HEK293 (cell line): ENCODE results near the gene PDHB.

Experiments
- CTCF ChIA-PET: fragments of 350-600 bp; formaldehyde crosslinking; extraction: SDS; loops from one replicate; lab custom pipeline; 2021; ENCODE audit warnings: antibody characterized with exemption; lab: Yijun Ruan, JAX
- POLR2A ChIA-PET: fragments of 300-600 bp; formaldehyde crosslinking; extraction: SDS; loops from one replicate; lab custom pipeline; 2020; ENCODE audit warnings: antibody characterized with exemption, inconsistent platforms; lab: Yijun Ruan, JAX
- H3K27ac ChIP-seq: fragments of 200-500 bp; sonication (Bioruptor generic); 2 replicates; pipeline ENCODE4 v1.5.1; 2014; ENCODE audit warnings: low read depth, low read length, control low read depth, inconsistent platforms; ENCODE audit errors: extremely low read depth
- H3K36me3 ChIP-seq, 2 experiments: fragments of 200-500 bp in 1 of 2; sonication (Bioruptor generic) in 1 of 2; 1 replicate in 1 of 2; 2 replicates in 1 of 2; pipeline ENCODE4 v1.5.1; 2014 to 2017; ENCODE audit warnings: inconsistent platforms in 2 of 2, low read length in 2 of 2; ENCODE audit not compliant: control insufficient read depth in 2 of 2, insufficient read depth in 1 of 2
- H3K4me1 ChIP-seq: fragments of 200-500 bp; sonication (Bioruptor generic); 2 replicates; pipeline ENCODE4 v1.5.1; 2014; ENCODE audit warnings: mild to moderate bottlenecking, low read length, inconsistent platforms; ENCODE audit not compliant: control insufficient read depth, insufficient read depth
- H3K4me3 ChIP-seq: 2 replicates; pipeline ENCODE4 v1.5.1; 2011; ENCODE audit warnings: low read depth, mild to moderate bottlenecking, control low read depth, low read length, moderate library complexity
- H3K9me3 ChIP-seq: fragments of 200-500 bp; sonication (Bioruptor generic); 2 replicates; pipeline ENCODE4 v1.5.1; 2014; ENCODE audit warnings: low read depth, low read length, inconsistent platforms; ENCODE audit not compliant: control insufficient read depth, insufficient read depth
- IKZF3 ChIP-seq: fragments of 450-650 bp; IDR thresholded peaks from 2 replicates; pipeline ENCODE4 v1.5.0; 2018; ENCODE audit warnings: missing biosample characterization, mild to moderate bottlenecking, missing genetic modification characterization, moderate library complexity
- INSM2 ChIP-seq: fragments of 450-650 bp; formaldehyde crosslinking; IDR thresholded peaks from 2 replicates; pipeline ENCODE4 v1.5.1; 2016; ENCODE audit warnings: missing biosample characterization, missing genetic modification characterization
- KLF1 ChIP-seq: fragments of 450-650 bp; formaldehyde crosslinking; IDR thresholded peaks from 2 replicates; pipeline ENCODE4 v1.5.1; 2016; ENCODE audit warnings: missing biosample characterization, missing genetic modification characterization
- KLF17 ChIP-seq: fragments of 450-650 bp; formaldehyde crosslinking; IDR thresholded peaks from 2 replicates; pipeline ENCODE4 v1.5.1; 2016; ENCODE audit warnings: missing biosample characterization, missing genetic modification characterization
- SCRT2 ChIP-seq: fragments of 450-650 bp; formaldehyde crosslinking; IDR thresholded peaks from 2 replicates; pipeline ENCODE4 v1.5.1; 2016; ENCODE audit warnings: missing biosample characterization, missing genetic modification characterization
- ZBTB44 ChIP-seq: fragments of 450-650 bp; IDR thresholded peaks from 2 replicates; pipeline ENCODE4 v1.5.1; 2018; ENCODE audit warnings: missing biosample characterization, mild to moderate bottlenecking, missing genetic modification characterization
- ZNF223 ChIP-seq: fragments of 450-650 bp; formaldehyde crosslinking; IDR thresholded peaks from 2 replicates; pipeline ENCODE4 v1.5.1; 2016; ENCODE audit warnings: missing biosample characterization, missing genetic modification characterization
- ZNF23 ChIP-seq: fragments of 450-650 bp; formaldehyde crosslinking; IDR thresholded peaks from 2 replicates; pipeline ENCODE4 v1.5.1; 2016; ENCODE audit warnings: missing biosample characterization, missing genetic modification characterization, borderline replicate concordance
- ZNF335 ChIP-seq: fragments of 450-650 bp; formaldehyde crosslinking; conservative IDR thresholded peaks from 2 replicates; pipeline ENCODE4 v1.5.1; 2016; ENCODE audit warnings: missing biosample characterization, missing genetic modification characterization
- ZNF514 ChIP-seq: fragments of 450-650 bp; formaldehyde crosslinking; IDR thresholded peaks from 2 replicates; pipeline ENCODE4 v1.5.1; 2016; ENCODE audit warnings: missing biosample characterization, missing genetic modification characterization
- ZNF558 ChIP-seq: fragments of 450-650 bp; formaldehyde crosslinking; IDR thresholded peaks from 2 replicates; pipeline ENCODE4 v1.5.1; 2016; ENCODE audit warnings: missing biosample characterization, missing genetic modification characterization
- ZNF600 ChIP-seq: fragments of 450-650 bp; formaldehyde crosslinking; IDR thresholded peaks from 2 replicates; pipeline ENCODE4 v1.5.1; 2016; ENCODE audit warnings: missing biosample characterization, missing genetic modification characterization
- ZNF664 ChIP-seq: fragments of 450-650 bp; formaldehyde crosslinking; IDR thresholded peaks from 2 replicates; pipeline ENCODE4 v1.5.1; 2016; ENCODE audit warnings: missing biosample characterization, missing genetic modification characterization
- ZNF768 ChIP-seq: fragments of 450-650 bp; formaldehyde crosslinking; IDR thresholded peaks from 2 replicates; pipeline ENCODE4 v1.5.1; 2018; ENCODE audit warnings: missing biosample characterization, mild to moderate bottlenecking, missing genetic modification characterization
- ZSCAN18 ChIP-seq: fragments of 450-650 bp; formaldehyde crosslinking; IDR thresholded peaks from 2 replicates; pipeline ENCODE4 v1.5.1; 2016; ENCODE audit warnings: missing biosample characterization, missing genetic modification characterization

Gene PDHB

GRCh38 chr3:58434990-58435389 is 1.4 kb upstream of the PDHB start:
- POLR2A ChIA-PET: no interaction called here
- CTCF ChIA-PET: interaction anchor here (1.7 kb wide), 1 partner anchor 195 kb away, joined by 6 read pairs; no protein-coding TSS in a partner anchor
- H3K4me3 ChIP-seq: no peak overlapping the region
- no peaks in the 10 kb centered on the region for H3K4me1 ChIP-seq
- H3K36me3 ChIP-seq: peaks cover 13 to 23% of the 10 kb centered on the region in 2 experiments
- no peak overlapping the region for H3K27ac ChIP-seq
- no peaks in the 10 kb centered on the region for H3K9me3 ChIP-seq
- TF ChIP-seq ZNF600: peak; percentile 27; the same call in 1 of the 2 replicates
- no peak for TF ChIP-seq IKZF3

GRCh38 chr3:58434511-58434910 is 879 bp upstream of the PDHB start:
- CTCF ChIA-PET: interaction anchor here (0.6 to 1.7 kb wide), 2 partner anchors 24 to 196 kb away, joined by 5 to 6 read pairs; no protein-coding TSS in a partner anchor
- TF ChIP-seq ZNF23 (tag by site-specific recombination) (no peak), ZNF514 (tag by site-specific recombination) (no peak), ZNF223 (no peak), KLF1 (tag by site-specific recombination) (no peak), ZNF664 (tag by site-specific recombination) (no peak)
- no peak overlapping the region for H3K27ac ChIP-seq
- no peaks in the 10 kb centered on the region for H3K4me1 ChIP-seq
- POLR2A ChIA-PET: no interaction called here
- H3K36me3 ChIP-seq: peaks cover 13 to 27% of the 10 kb centered on the region in 2 experiments
- no peak overlapping the region for H3K4me3 ChIP-seq
- H3K9me3 ChIP-seq: no peaks in the 10 kb centered on the region

GRCh38 chr3:58434168-58434504 is 504 bp upstream of the PDHB start:
- H3K27ac ChIP-seq: no peak overlapping the region
- CTCF ChIA-PET: interaction anchor here (0.6 to 1.7 kb wide), 2 partner anchors 24 to 196 kb away, joined by 5 to 6 read pairs; no protein-coding TSS in a partner anchor
- POLR2A ChIA-PET: no interaction called here

GRCh38 chr3:58432905-58433304 is 727 bp downstream of the PDHB start:
- H3K27ac ChIP-seq: peak overlapping the region; percentile 74; the same call in 1 of the 2 replicates
- CTCF ChIA-PET: interaction anchor here (0.7 kb wide), 1 partner anchor 18 kb away, joined by 3 read pairs; no protein-coding TSS in a partner anchor
- TF ChIP-seq KLF17 (tag by site-specific recombination) (no peak), ZNF335 (tag by site-specific recombination) (no peak), ZNF558 (no peak), ZBTB44 (tag by site-specific recombination) (no peak), SCRT2 (no peak), INSM2 (tag by site-specific recombination) (no peak), ZNF664 (tag by site-specific recombination) (no peak), ZNF768 (tag by site-specific recombination) (no peak)

More at GRCh38 chr3:58434168-58434504, 504 bp upstream of the PDHB start:
- Histone ChIP-seq H3K4me3 (no peak overlapping the region; the same call in 1 of the 2 replicates), H3K9me3 (no peaks in the 10 kb centered on the region), H3K36me3 (peaks cover 17 to 31% of the 10 kb centered on the region in 2 experiments), H3K4me1 (no peaks in the 10 kb centered on the region)
- peak; percentile 85 for TF ChIP-seq ZNF664 (tag by site-specific recombination)
- TF ChIP-seq ZSCAN18 (tag by site-specific recombination): no peak

More at GRCh38 chr3:58432905-58433304, 727 bp downstream of the PDHB start:
- H3K9me3 ChIP-seq: no peaks in the 10 kb centered on the region
- POLR2A ChIA-PET: interaction anchor here (0.7 to 1.2 kb wide), 2 partner anchors 8 to 39 kb away, joined by 3 to 4 read pairs; no protein-coding TSS in a partner anchor
- peaks cover 22 to 43% of the 10 kb centered on the region in 2 experiments for H3K36me3 ChIP-seq
- peak overlapping the region; percentile 99 for H3K4me3 ChIP-seq
- no peaks in the 10 kb centered on the region for H3K4me1 ChIP-seq
